SH-SY5Y (cell line): ENCODE results near the gene OSBPL7.

ENCODE experiments used
- GATA2 ChIP-seq: IDR thresholded peaks from 2 replicates; pipeline ENCODE4 v1.6.1; 2011; ENCODE audit warnings: mild to moderate bottlenecking, low read depth, low read length
- GATA3 ChIP-seq: IDR thresholded peaks from 2 replicates; pipeline ENCODE4 v1.6.1; 2011; ENCODE audit warnings: low read depth, mild to moderate bottlenecking, low read length, moderate library complexity

- TF ChIP-seq GATA3 (no peak), GATA2 (no peak)
Observed at GRCh38 chr17:47776330-47777197, 45.0 kb downstream of the OSBPL7 start.
